Measurements from ENCODE around the gene ASXL1. TPM values are rescaled to one million over a fixed set of nuclear protein-coding genes. Genes with fewer than 3 reads are reported as not detected.

Gene ASXL1
- total RNA-seq, 1 donor from 2014 or later: 140 TPM

DNA sequence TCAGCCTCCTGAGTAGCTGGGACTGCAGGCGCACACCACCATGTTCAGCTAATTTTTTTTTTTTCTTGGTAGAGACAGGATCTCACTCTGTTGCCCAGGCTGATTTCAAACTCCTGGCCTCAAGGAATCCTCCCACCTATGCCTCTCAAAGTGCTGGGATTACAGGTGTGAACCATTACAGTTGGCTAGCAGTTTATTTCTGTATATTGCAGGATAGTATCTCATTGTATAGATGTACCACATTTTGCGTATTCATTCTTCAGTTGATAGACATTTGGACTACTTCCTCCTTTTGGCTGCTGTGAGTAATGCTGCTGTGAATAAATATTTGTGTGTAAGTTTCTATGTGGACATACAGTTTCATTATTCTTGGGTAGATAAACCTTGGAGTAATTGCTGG is 32.9 kb downstream of the ASXL1 start:
- no peak overlapping the region for H3K4me3 Mint-ChIP-seq
- TF ChIP-seq, protein P1, sequence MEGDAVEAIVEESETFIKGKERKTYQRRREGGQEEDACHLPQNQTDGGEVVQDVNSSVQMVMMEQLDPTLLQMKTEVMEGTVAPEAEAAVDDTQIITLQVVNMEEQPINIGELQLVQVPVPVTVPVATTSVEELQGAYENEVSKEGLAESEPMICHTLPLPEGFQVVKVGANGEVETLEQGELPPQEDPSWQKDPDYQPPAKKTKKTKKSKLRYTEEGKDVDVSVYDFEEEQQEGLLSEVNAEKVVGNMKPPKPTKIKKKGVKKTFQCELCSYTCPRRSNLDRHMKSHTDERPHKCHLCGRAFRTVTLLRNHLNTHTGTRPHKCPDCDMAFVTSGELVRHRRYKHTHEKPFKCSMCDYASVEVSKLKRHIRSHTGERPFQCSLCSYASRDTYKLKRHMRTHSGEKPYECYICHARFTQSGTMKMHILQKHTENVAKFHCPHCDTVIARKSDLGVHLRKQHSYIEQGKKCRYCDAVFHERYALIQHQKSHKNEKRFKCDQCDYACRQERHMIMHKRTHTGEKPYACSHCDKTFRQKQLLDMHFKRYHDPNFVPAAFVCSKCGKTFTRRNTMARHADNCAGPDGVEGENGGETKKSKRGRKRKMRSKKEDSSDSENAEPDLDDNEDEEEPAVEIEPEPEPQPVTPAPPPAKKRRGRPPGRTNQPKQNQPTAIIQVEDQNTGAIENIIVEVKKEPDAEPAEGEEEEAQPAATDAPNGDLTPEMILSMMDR (conservative IDR thresholded peaks at IDR 0.05): no peak
- DNase-seq (ENCODE audit: low read depth, low spot score): no peak

DNA sequence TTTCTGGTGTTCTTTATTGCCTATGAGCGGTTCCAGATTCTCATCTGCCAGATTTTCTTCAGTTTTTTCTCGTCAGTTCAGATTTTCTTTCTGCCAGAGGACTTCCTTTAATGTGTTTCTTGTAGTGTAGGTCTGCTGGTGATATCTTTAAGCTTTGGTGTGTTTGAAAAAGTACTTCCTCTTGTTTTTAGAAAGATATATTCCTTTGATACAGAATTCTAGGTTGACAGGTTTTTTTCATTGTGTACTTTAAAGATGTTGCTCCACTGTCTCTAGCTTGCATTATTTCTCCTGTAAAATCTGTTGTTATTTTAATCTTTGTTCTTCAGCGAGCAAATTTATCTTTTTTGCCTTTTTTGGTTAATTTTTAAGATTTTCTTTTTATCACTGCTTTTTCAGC is 36.9 kb downstream of the ASXL1 start:
- no peak for DNase-seq (ENCODE audit: low read depth, low spot score)
- Mint-ChIP-seq H3K27ac (ENCODE audit: unreplicated experiment) (no peak overlapping the region), H3K36me3 (ENCODE audit: low read depth) (peaks cover 18% of the 10 kb centered on the region), H3K9me3 (no peaks in the 10 kb centered on the region), H3K4me1 (peaks cover 5% of the 10 kb centered on the region), H3K4me3 (no peak overlapping the region), H3K27me3 (ENCODE audit: low read depth) (no peaks in the 10 kb centered on the region)
- TF ChIP-seq, protein P1 (conservative IDR thresholded peaks at IDR 0.05): no peak

More for the DNA sequence above, 32.9 kb downstream of the ASXL1 start:
- no peaks in the 10 kb centered on the region for H3K9me3 Mint-ChIP-seq
- H3K4me1 Mint-ChIP-seq: peaks cover 13% of the 10 kb centered on the region
- no peaks in the 10 kb centered on the region for H3K27me3 Mint-ChIP-seq (ENCODE audit: low read depth)
- H3K27ac Mint-ChIP-seq (ENCODE audit: unreplicated experiment): no peak overlapping the region
- H3K36me3 Mint-ChIP-seq (ENCODE audit: low read depth): peaks cover 11% of the 10 kb centered on the region

DNA sequence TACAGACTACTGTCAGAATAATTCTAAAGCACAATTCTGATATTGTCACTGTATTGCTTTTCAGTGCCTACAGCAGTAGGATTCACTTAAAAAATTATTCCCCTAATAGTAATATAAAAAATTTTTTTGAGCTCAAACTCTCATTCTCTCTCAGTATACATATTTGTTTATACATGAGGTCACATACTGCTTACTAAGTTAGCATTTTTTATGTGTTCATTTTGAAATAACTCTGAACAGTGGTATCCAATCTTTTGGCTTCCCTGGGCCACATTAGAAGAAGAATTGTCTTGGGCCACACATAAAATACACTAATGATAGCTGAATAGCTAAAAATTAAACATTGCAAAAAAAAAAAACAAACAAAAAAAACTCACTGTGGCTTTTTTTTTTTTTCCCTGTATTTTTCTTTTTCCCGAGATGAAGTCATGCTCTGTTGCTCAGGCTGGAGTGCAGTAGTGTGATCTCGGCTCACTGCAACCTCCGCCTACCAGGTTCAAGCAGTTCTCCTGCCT is 38.6 kb downstream of the ASXL1 start:
- Mint-ChIP-seq H3K9me3 (no peaks in the 10 kb centered on the region), H3K27me3 (ENCODE audit: low read depth) (no peaks in the 10 kb centered on the region), H3K4me3 (no peak overlapping the region), H3K4me1 (peaks cover 5% of the 10 kb centered on the region), H3K36me3 (ENCODE audit: low read depth) (peaks cover 21% of the 10 kb centered on the region), H3K27ac (ENCODE audit: unreplicated experiment) (no peak overlapping the region)
- TF ChIP-seq, protein P1 (conservative IDR thresholded peaks at IDR 0.05): no peak
- DNase-seq (ENCODE audit: low read depth, low spot score): no peak

DNA sequence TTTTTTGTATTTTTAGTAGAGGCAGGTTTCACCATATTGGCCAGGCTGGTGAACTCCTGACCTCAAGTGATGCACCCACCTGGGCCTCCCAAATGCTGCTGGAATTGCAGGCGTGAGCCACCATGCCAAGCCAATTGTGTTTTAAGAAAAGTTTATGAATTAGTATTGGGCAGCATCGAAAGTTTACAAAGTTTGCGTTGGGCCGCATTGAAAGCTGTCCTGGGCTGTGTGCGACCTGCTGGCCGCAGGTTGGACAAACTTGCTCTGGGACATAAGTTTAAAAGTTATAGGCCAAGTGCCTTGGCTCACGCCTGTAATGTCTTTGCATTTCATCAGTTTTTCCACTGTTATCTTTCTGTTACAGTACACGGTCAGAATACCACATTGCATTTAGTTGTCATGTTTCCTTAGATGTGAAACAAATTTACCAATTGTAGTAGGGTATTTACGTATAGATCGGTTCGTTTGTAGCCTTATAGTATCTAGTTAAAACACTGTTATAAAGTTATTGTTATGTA is 39.5 kb downstream of the ASXL1 start:
- Mint-ChIP-seq H3K4me1 (peaks cover 5% of the 10 kb centered on the region), H3K36me3 (ENCODE audit: low read depth) (peaks cover 21% of the 10 kb centered on the region), H3K27ac (ENCODE audit: unreplicated experiment) (no peak overlapping the region), H3K4me3 (no peak overlapping the region), H3K9me3 (no peaks in the 10 kb centered on the region), H3K27me3 (ENCODE audit: low read depth) (no peaks in the 10 kb centered on the region)
- TF ChIP-seq, protein P1 (conservative IDR thresholded peaks at IDR 0.05): no peak
- DNase-seq (ENCODE audit: low read depth, low spot score): no peak

DNA sequence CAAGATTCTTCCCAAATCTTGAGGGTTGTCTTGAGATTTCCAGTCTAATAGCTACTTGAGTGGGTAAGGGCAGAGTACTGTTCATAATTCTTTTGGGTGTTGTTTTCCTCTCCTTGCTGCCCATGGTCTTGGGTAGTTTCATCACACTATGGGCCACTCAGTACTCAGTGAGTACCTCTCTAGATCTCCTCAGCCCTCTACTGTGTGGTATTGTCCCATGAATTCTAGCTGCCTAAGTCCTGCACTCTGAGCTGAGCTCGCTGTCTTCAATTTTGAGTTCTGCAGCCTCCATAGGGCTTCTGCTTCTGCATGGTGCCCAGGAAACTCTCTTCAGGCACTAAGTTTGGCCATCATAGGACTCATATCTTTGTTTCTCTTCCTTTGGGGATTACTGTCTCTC is 42.3 kb downstream of the ASXL1 start:
- Mint-ChIP-seq H3K36me3 (ENCODE audit: low read depth) (peaks cover 10% of the 10 kb centered on the region), H3K4me3 (no peak overlapping the region), H3K27ac (ENCODE audit: unreplicated experiment) (no peak overlapping the region), H3K4me1 (peaks cover 5% of the 10 kb centered on the region), H3K9me3 (no peaks in the 10 kb centered on the region), H3K27me3 (ENCODE audit: low read depth) (no peaks in the 10 kb centered on the region)
- no peak for DNase-seq (ENCODE audit: low read depth, low spot score)
- TF ChIP-seq, protein P1 (conservative IDR thresholded peaks at IDR 0.05): no peak
